Transverse colon (tissue), 4 donors: ENCODE measurements around the gene RBM38.

ENCODE experiments used
- EP300 ChIP-seq: sonication (generic); formaldehyde crosslinking; IDR thresholded peaks from one replicate; pipeline ENCODE4 v1.6.1; 2017; ENCODE audit warnings: antibody characterized with exemption, low read depth
- POLR2A ChIP-seq: fragments of 450-650 bp; IDR thresholded peaks from one replicate; pipeline ENCODE4 v1.6.1; 2016; ENCODE audit warnings: antibody characterized with exemption, mild to moderate bottlenecking, moderate library complexity
- POLR2AphosphoS5 ChIP-seq, 3 donors: sonication (generic); formaldehyde crosslinking; IDR thresholded peaks; one replicate each; pipeline ENCODE4 v1.6.1; 2016; ENCODE audit warnings: antibody characterized with exemption in 3 of 3
- TF ChIP-seq, protein P1 (sequence below), 5 experiments: fragments of 200-600 bp in 3 of 5; fragments of 450-650 bp in 2 of 5; sonication (generic) in 3 of 5; IDR thresholded peaks; 1 replicate in 2 of 5; 2 replicates in 3 of 5; pipeline ENCODE4 v1.5.1; 2016 to 2017; ENCODE audit warnings: antibody characterized with exemption in 5 of 5, inconsistent platforms in 3 of 5, mild to moderate bottlenecking in 2 of 5, moderate library complexity in 1 of 5

DNA sequence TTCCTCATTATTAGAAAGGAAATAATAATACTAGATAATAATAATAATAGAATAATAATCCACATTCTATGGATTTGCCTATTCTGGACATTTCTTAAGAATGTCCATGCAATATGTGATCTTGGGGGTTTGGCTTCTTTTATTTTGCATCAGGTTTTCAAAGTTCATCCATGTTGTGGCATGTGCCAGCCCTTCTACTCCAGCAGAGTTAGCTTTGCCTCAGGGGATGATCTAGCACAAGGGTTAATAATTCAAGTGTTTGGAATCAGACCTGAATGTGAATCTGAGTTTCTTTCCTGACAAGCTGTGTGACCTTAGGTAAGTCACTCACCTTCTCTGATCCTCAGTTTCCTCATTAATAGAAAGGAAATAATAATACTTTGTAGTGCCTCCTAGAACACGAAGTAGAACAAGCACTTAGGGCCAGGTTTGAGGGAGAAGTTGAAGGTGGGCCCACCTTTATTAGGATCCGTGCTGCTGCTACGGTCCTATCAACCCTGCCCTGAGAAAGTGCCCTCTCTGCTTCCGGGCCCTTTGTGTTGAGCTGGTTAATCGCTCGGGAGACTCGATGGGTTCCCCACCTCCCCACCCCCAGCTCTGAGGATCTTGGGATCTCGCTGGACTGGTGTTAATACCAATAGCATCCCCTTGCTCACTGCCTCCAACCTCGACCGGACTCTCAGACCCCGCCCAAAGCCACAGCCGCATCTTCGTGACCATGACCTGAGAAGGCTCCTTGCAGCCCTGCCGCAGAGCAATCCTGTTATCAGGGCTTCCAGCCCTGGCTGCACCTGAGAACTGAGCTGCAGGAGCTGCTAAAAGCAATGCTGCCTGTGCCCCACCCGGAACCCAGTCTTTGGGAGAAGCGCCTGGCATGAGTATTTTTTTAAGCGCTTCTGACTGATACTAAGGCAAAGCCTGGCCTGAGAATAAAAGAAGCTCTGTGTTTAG lies 26.9 kb downstream of the RBM38 start:
- TF ChIP-seq, protein P1, sequence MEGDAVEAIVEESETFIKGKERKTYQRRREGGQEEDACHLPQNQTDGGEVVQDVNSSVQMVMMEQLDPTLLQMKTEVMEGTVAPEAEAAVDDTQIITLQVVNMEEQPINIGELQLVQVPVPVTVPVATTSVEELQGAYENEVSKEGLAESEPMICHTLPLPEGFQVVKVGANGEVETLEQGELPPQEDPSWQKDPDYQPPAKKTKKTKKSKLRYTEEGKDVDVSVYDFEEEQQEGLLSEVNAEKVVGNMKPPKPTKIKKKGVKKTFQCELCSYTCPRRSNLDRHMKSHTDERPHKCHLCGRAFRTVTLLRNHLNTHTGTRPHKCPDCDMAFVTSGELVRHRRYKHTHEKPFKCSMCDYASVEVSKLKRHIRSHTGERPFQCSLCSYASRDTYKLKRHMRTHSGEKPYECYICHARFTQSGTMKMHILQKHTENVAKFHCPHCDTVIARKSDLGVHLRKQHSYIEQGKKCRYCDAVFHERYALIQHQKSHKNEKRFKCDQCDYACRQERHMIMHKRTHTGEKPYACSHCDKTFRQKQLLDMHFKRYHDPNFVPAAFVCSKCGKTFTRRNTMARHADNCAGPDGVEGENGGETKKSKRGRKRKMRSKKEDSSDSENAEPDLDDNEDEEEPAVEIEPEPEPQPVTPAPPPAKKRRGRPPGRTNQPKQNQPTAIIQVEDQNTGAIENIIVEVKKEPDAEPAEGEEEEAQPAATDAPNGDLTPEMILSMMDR (IDR thresholded peaks at IDR 0.05): no peak
- TF ChIP-seq POLR2A (no peak), EP300 (no peak), POLR2AphosphoS5 (IDR thresholded peaks at IDR 0.05) (no peak)
